CMK (cell line): Measurements from ENCODE around the gene DDR1.
"Not testable (repeated sequence)": the region's sequence is repeated elsewhere in the genome, so short reads cannot be mapped to it uniquely, and the experiment has no call there.

Experiments
- DNase-seq: peaks from one replicate; pipeline ENCODE4 v3.0.0-alpha.2; 2010; ENCODE audit warnings: low read depth

DDR1 gene

DNA sequence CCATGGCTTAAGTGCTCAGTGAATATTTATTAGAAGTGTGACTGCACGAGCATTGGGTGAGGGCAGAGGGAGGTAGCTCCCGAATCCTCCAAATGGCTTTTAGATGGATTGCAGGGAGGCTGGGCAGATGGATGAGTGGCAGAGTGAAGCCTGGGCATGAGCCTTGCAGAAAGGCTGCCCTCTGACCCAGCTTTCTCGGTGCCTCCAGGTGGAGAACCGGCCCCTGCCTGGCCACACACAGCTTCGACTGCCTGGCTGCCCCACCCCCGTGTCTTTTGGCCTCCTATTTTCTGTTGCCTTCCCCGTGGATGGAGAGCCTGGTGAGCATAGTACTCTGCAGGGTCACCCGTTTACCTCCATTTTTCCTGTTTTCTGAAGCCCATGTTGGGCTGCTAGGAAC is 33.2 kb downstream of the DDR1 start:
- no peak for DNase-seq

DNA sequence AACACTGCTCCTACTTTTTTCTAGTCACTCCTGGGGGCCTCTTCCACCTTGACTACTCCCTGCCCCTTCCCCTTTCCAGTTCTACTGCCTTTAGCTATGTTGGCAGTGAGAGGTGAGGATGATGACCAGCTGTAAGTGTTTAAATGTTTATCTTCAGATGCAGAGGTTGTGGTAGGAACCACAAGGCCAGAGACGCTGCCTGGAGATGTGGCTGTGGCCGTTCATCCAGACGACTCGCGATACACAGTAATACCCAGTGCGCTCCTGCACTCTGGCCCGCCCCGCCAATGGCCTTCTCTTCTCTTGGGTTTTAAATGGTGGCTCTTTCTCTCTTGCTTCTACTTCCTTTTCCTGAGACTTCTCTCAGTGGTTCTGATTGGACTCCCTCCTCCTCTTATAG is 34.4 kb downstream of the DDR1 start:
- peak; percentile 54 for DNase-seq

DNA sequence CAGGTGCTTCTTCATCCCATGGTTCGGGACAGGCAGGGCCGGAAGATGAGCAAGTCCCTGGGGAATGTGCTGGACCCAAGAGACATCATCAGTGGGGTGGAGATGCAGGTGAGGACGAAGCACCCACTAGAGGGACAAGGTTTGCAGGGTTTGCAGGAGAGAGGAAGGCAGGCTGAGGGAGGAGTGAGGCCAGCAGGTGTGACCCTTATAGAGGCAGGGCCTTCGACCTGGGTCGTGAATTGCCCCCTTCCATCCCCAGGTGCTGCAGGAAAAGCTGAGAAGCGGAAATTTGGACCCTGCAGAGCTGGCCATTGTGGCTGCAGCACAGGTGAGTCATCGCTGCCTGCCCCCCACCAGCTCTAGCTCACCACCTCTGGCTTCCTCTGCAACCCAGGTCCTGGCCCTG is 38.1 kb downstream of the DDR1 start:
- no peak for DNase-seq

DNA sequence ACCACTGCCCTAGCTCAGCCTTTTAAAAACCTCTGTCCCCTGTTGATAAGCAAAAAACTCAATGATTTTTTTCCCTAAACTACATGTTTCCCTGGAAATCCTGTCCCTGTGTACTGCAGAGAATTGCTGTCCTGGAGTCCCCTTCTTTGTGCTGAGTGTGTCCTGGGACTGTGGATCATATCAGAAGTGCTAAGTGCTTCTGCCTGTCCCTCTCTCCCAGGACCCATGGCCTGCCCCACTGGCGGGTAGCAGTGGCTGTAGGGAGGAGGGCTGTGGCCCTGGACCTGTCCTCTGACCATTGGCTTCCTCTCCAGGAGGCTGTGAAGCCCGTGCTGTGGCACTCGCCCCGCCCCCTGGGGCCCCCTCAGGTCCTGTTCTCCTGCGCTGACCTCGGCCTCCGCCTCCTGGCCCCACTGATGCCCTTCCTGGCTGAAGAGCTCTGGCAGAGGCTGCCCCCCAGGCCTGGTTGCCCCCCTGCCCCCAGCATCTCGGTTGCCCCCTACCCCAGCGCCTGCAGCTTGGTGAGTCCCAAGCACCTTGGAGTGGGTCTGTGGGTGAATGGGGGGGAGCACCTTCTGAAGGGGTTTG is 39.8 kb downstream of the DDR1 start:
- not testable (repeated sequence) for DNase-seq

DNA sequence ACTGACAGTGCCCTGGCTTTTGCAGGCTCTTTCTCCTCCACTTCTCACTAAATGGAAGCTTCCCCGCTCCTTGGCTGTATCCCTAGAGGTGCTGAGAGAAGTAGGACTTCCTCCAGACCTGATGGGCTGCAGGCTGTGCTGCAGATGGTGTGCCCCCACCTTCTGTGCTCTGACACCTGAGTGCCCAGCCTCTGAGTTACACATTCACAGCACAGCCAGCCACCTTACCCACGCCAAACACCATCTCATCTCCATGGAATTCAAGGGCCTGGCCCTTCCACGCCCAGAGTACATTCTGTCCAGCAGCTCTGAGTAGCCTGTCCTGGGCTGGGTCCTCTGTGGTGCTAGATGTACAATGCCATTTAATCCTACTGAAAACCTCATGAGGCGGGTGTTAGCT is 42.3 kb downstream of the DDR1 start:
- no peak for DNase-seq

DNA sequence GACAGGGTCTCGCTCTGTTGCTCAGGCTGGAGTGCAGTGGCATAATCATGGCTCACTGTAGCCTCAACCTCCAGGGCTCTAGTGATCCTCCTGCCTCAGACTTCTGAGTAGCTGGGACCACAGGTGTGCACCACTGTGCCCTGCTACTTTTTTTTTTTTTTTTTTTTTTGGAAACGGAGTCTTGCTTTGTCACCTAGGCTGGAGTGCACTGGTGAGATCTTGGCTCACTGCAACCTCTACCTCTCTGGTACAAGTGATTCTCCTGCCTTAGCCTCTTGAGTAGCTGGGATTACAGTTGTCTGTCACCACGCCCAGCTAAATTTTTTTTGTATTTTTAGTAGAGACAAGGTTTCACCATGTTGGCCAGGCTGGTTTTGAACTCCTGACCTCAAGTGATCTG is 42.8 kb downstream of the DDR1 start:
- DNase-seq, result not testable (repeated sequence)

DNA sequence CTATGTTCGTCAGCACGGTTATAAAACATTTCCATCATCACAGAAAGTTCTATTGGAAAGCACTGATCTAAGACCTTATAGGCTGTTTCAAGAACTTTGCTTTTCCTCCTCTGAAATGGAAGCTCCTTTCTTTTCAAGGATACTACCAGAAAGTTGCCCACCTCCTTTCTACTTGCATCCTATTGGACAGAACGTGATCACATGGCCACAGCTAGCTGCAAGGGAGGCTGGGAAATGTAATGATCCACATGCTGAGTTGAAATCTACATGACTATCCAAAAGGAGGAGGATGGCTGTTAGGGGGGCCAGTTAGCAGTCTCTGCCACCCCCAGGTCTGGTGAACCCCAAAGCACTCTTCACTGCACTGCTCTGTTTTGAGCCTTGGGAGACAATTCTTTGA is 44.4 kb downstream of the DDR1 start:
- DNase-seq, result no peak

DNA sequence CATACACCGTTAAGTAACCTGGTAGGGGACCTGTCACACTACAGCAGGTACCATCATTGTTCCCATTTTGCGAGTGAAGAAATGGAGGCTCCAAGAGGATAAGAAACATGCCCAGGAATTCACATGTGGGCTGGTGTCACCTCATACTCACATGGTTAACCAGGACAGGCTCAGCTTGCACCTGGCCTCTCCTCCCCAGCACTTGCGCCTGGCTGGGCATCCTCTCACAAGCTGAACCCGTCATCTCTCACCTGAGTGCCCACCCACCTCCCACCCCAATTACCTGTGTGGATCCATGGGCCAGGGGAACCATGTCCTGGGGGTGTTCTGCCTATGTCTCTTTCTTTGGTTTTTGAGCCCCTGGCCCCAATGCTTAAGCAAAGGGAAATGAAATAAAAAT is 46.2 kb downstream of the DDR1 start:
- DNase-seq, result no peak

DNA sequence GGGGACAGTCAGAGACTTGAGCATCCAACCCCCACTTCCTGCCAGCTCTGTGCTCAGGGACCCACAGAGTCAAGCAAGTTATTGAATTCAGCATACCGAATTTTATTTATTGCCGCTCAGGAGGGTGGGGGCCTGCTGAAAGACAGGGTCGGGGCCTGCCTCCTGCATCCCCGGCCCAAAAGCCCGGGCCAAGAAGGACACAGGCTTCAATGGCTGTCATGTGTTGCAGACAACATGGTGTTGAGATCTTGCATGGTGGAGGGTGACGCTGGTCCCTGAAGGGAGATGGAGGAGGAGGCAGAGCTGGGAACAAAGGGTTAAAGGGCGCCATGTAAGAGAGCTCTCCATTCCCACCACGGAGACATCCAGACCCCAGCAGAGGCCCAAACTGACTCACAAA is 47.0 kb downstream of the DDR1 start:
- no peak for DNase-seq

DNA sequence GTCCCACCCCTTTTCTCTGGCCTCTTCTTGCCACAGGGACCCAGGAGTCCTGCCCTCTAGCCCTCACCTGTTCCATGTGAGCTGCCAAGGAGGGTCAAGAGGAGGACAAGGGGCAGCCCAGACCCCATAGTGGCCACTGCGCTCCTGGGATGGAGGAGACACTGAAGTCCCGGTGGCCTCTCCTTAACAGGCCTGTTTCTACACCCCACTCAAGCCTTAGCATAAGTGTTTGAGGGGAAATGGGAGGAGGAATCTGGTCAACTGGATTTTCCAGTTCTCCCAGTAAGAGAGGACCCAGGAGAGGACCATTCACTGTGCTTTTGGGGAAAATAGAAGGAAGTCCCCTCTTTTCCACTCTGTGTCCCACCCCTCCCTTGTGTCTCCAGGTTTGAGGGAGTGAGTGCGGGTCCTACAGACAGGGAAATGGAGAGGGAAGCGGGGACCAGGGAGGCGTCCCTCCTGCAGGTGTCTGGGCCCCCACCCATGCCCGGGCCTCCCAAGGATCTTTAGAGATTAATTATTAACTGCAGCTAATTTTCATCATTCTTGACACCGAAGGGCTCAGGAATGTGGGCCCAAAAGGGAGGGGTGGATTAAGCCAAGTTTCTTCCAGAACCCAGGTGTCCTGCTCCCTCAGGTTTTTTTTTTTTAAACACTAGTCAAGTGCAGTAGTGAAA is 47.8 kb downstream of the DDR1 start, which contains the start of gene SFTA2:
Gene SFTA2, minus strand, starts transcription at position 202 of the 677 bp plus-strand sequence. Its CDS starts 74 bp downstream, at position 128.
- no peak for DNase-seq

DNA sequence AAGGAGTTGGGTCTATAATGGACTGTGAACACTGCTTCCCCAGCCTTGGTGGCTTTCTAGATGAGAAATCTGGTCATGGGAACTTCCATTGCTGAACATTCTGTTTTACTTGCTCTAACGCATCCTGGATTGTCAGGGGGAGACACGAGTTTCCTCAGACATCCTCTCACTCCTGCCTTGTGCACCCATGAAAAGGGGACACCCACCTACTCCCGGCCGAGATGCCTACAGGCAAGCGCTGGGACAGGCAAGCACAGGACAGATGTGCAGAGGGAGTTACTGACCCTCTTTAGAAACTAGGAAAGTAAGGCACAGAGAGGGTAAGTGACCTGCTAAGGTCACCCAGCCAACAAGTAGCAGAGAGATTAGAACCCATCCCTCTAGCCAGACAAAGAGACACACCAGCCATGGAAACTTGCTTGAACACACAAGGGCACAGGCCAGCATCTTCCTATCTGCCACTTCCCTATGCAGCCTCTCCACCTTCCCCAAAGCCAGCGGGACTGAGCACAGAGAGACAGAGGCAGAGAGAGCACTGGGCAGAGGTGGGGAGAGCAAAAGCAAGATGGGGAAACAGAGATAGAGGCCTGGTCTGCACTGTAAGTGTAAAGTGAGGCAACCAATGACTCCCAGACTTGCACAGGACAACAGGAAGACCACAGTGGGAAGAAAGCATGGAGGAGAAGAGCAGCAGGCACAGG is 48.5 kb downstream of the DDR1 start:
- no peak for DNase-seq

DNA sequence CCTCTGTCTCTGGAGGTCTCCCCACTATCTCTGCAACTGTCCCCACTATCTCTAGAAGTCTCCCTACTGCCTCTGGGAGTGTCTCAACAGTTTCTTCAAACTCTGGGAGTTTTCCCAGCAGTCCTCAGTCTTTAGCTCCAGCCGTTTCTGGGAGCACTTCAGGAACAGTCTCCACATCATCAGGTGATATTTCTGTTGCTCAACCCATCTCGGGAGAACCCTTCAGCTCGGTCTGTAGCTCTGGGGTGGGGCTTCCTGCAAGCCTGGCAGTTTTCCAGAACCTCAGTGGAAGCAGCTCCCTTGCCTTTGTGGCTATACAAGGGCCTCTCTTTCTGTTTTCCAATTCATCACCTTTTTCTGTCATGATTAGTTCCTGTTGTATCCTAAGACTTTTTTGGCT is 50.7 kb downstream of the DDR1 start:
- DNase-seq, result no peak

DNA sequence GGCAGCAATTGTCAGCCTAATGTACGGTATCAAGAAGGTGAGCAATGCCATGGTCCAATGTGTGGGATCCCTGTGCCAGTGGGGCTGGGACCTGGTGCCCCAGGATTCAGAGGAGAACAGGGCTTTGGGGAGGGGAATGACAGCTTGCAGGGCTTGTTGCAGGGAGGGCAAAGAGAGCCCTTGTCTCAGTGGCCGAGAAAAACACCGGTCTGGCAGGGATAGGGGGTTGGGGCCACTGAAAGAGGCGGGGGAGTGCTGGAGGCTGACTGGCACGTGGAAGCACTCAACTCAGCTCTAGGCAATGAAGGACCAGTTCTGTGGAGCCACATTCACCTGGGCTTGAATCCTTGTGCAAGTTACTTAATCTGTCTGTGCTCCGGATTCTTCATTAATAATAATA is 52.9 kb downstream of the DDR1 start:
- DNase-seq, result no peak

DNA sequence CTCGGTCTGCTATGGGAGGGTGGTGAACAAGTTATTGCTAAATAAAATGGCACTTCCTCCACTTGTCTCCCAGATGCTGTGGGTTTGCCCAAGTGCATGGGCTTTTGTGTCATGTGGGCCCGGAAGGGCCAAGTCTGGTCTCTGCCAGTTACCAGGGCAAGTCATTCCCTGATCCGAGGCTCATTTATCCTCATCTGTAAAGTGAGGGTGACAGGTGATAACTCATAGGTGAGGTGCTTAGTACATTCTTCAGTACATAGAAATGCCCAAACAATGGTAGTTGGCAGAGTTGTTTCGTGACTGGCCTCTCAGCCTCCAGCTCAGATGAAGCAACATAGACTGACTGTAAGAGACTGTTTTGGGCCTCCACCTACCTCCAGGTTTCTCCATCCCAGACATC is 54.4 kb downstream of the DDR1 start:
- no peak for DNase-seq

DNA sequence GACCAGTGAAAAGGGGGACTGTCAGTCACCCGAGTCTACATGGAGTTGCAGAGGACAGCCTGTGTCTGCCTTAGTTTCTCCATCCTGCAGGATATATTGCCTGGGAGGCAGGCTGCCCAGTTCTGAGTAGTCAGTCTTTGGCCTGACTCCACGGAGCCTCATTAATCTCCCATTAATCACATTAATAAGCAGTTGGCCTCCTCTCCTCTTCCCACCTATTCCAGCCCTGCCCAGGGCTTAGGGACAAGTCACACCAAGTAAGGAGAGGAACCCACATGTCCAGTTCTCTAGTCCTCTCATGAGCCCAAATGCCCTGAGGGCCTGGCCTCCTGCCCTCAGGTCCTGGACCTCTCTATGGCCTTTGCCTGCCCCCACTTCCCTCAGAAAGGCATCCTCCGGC is 55.2 kb downstream of the DDR1 start:
- no peak for DNase-seq

DNA sequence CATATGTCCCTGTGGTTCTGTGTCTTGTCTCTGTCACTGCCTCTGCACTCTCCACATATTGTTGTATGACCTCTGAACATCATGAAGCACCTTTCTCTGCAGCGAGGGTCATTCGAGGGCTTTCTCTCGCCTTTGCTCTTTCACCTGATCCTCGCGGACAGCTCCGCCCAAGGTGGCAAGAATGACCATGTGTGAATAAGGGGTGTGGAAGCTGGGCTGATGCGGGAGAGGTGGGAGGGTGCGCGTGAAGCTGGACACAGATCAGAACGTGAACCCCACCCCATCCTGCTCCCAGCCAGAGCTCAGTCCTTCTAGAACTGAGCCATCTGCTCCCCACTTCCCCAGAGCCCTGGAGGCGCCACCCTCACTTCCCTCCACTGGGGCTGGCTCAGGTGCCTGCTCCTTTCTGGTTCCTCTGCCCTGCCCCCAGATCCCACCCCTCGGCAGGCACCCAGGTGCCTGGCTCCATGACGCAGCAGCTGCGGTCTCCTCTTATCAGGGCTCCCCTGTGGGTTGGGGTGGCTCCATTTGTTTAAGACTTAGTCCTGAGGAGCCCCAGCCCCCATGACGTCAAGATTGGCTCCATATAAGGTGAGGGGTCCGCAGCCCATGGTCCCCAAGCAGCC is 56.2 kb downstream of the DDR1 start, which contains the start of gene MUCL3:
Gene MUCL3, plus strand, starts transcription at position 613 of the 626 bp plus-strand sequence. CDS start 27 bp downstream, outside the sequence.
- DNase-seq, result no peak

DNA sequence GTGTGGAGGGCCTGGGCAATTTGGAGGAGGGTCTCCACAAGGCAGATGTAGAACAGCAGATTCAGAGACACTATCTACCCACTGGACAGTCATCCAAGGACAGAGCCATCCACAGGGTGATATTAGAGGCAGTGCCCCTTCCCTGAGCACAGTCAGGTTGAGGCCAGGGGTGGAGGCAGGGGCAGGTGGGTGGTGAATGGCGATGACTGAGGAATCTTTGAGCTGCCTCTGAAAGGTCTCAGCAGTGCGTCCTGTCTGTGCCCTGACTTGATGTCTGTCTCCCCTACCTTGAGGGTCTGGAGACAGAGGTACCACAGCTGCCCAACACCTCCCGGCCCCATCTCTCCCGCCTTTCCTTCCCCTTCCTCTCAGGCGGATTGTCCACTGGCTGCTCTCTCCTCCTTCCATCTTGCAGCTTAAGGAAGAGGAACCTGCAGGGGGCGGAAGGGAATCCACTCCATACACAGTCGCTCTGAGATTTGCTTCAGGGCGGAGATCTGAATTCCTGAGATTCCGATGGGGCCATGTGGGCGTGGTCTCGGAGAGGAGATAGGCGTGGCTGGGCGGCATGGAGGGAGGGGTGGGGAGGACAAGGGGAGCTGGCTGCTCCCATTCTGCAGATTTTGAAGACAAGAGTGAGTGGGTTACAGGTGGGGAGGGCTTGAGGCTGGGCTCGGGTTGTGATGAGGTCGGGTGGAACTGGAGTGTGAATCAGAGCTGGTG is 58.2 kb downstream of the DDR1 start:
- no peak for DNase-seq

DNA sequence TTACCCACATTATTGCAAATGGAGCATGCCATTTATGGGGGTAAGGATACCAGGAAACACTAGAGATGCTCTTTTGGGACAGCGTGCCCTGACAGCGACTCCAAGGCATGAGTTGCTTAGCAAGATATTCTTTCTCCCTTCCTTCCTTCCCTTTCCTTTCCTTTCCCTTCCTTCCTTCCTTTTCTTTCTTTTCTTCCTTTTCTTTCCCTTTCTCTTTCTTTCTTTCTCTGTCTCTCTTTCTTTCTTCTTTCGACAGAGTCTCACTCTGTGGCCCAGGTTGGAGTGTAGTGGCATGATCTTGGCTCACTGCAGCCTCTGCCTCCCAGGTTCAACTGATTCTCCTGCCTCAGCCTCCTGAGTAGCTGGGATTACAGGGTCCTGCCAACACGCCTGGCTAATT is 59.7 kb downstream of the DDR1 start:
- no peak for DNase-seq

DNA sequence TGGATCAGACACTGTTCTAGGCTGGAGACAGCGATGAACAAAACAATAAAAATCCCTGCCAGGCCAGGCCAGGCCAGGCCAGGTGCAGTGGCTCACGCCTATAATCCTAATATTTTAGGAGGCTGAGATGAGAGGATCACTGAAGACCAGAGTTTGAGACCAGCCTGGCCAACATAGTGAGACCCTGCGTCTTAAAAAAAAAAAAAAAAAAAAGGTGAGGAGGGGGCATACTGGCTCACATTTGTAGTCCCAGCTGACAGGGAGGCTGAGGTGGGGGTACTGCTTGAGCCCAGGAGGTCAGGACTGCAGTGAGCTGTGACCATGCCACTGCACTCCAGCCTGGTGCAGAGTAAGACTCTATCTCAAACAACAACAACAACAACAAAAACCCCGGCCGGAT is 61.0 kb downstream of the DDR1 start:
- no peak for DNase-seq

DNA sequence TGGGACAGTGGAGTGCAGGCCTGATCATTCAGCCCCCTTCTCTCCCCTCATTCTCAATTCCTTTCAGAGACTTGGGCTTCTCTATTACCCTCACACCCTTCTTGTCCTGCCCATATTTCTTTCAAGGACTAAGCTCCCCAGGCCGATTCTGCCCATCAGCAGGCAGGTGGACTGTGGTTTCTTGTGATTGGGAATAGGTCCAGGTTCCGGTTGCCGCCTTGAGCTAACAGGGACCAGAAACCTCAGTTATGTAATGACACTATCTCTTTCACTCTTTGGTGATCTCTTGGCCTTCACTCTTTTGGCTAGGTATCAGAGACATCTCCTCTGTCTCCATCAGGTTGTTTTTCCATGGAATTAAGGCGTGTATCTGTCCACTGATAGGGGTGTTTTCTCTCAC is 62.9 kb downstream of the DDR1 start:
- DNase-seq, result no peak

DNA sequence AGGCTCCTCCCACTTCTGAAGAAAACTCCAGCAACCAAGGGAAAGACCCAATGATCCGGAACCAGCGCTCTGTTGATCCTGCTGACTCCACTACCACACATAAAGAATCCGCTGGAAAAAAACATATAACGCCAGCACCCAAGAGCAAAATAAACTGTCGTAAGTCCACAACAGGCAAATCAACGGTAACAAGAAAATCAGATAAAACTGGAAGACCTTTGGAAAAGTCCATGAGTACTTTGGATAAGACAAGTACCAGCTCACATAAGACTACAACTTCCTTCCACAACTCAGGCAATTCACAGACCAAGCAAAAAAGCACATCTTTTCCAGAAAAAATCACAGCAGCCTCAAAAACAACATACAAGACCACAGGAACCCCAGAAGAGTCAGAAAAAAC is 64.5 kb downstream of the DDR1 start:
- no peak for DNase-seq
